CD14-positive monocyte (primary cell): ENCODE measurements around the gene BCO1. TPM values are rescaled to one million over a fixed set of nuclear protein-coding genes. Genes with fewer than 3 reads are reported as not detected.

Source experiments
- DNase-seq, 3 donors: peaks; one replicate each; pipeline ENCODE4 v3.0.0-alpha.2; 2011 to 2022
- H2AFZ ChIP-seq: 2 replicates; pipeline ENCODE4 v1.6.0; 2012; ENCODE audit warnings: mild to moderate bottlenecking, low read depth, low read length, inconsistent platforms; ENCODE audit not compliant: insufficient read depth, poor library complexity, severe bottlenecking
- H3K27ac ChIP-seq, 2 donors: 1 replicate in 1 of 2; 2 replicates in 1 of 2; pipeline ENCODE4 v1.5.1; 2012 to 2013; ENCODE audit warnings: low read length in 2 of 2, control low read depth in 1 of 2, inconsistent platforms in 1 of 2, low read depth in 1 of 2, mild to moderate bottlenecking in 1 of 2
- H3K27me3 ChIP-seq, 2 donors: one replicate each; pipeline versions ENCODE4 v1.6.0 to v1.6.1; 2011 to 2013; ENCODE audit warnings: low read length in 2 of 2; ENCODE audit not compliant: control insufficient read depth in 2 of 2, insufficient read depth in 2 of 2
- H3K36me3 ChIP-seq, 2 donors: replicated peaks in 1 of 2; 1 replicate in 1 of 2; 2 replicates in 1 of 2; pipeline versions ENCODE4 v1.5.1 to v1.6.1; 2012 to 2013; ENCODE audit warnings: low read length in 2 of 2, control low read depth in 1 of 2, inconsistent platforms in 1 of 2, mild to moderate bottlenecking in 1 of 2; ENCODE audit not compliant: insufficient read depth in 2 of 2, control insufficient read depth in 1 of 2
- H3K4me1 ChIP-seq, 2 donors: 1 replicate in 1 of 2; 2 replicates in 1 of 2; pipeline versions ENCODE4 v1.5.1 to v1.6.1; 2012 to 2013; ENCODE audit warnings: low read length in 2 of 2, control low read depth in 1 of 2, inconsistent platforms in 1 of 2, mild to moderate bottlenecking in 1 of 2, moderate library complexity in 1 of 2; ENCODE audit not compliant: insufficient read depth in 2 of 2, control insufficient read depth in 1 of 2
- H3K4me2 ChIP-seq: replicated peaks from 2 replicates; pipeline ENCODE3; 2012; ENCODE audit warnings: low read length, moderate library complexity, mild to moderate bottlenecking; ENCODE audit not compliant: poor library complexity, severe bottlenecking; ENCODE audit errors: extremely low read depth
- H3K4me3 ChIP-seq, 3 experiments: fragments of 200-600 bp in 1 of 3; sonication (generic) in 1 of 3; replicated peaks in 1 of 3; 1 replicate in 2 of 3; 2 replicates in 1 of 3; pipeline ENCODE4 v1.5.1; 2011 to 2013; ENCODE audit warnings: low read length in 3 of 3, mild to moderate bottlenecking in 3 of 3, control low read depth in 2 of 3, low read depth in 2 of 3, inconsistent platforms in 1 of 3, moderate library complexity in 1 of 3
- H3K79me2 ChIP-seq: 2 replicates; pipeline ENCODE4 v1.6.0; 2012; ENCODE audit warnings: mild to moderate bottlenecking, control low read depth, inconsistent platforms, low read length, moderate library complexity; ENCODE audit not compliant: insufficient read depth
- H3K9ac ChIP-seq: 2 replicates; pipeline ENCODE4 v1.6.0; 2017; ENCODE audit warnings: low read length, mild to moderate bottlenecking; ENCODE audit not compliant: insufficient read depth, poor library complexity, severe bottlenecking
- H3K9me3 ChIP-seq, 2 donors: replicated peaks in 1 of 2; 1 replicate in 1 of 2; 2 replicates in 1 of 2; pipeline versions ENCODE4 v1.5.1 to v1.6.1; 2012 to 2013; ENCODE audit warnings: low read length in 2 of 2, control low read depth in 1 of 2; ENCODE audit not compliant: control insufficient read depth in 1 of 2, insufficient read depth in 1 of 2
- H4K20me1 ChIP-seq: 2 replicates; pipeline ENCODE4 v1.6.0; 2012; ENCODE audit warnings: mild to moderate bottlenecking, low read length, control low read depth, moderate library complexity; ENCODE audit not compliant: insufficient read depth
- H3K27ac Mint-ChIP-seq, 7 donors: one replicate each; pipeline ENCODE4 v1.8.0; 2020; ENCODE audit warnings: mild to moderate bottlenecking in 7 of 7, mixed read lengths in 7 of 7, moderate library complexity in 6 of 7, inconsistent platforms in 2 of 7
- H3K27me3 Mint-ChIP-seq, 3 donors: one replicate each; pipeline ENCODE4 v1.8.0; 2021 to 2022; ENCODE audit warnings: low read depth in 3 of 3, mild to moderate bottlenecking in 3 of 3, mixed read lengths in 3 of 3, moderate library complexity in 3 of 3, inconsistent platforms in 1 of 3
- H3K36me3 Mint-ChIP-seq, 2 donors: one replicate each; pipeline ENCODE4 v1.8.0; 2020; ENCODE audit warnings: mixed read lengths in 2 of 2, inconsistent platforms in 1 of 2, mild to moderate bottlenecking in 1 of 2
- H3K4me1 Mint-ChIP-seq: one replicate; pipeline ENCODE4 v1.8.0; 2020; ENCODE audit warnings: mild to moderate bottlenecking, mixed read lengths
- H3K4me3 Mint-ChIP-seq, 2 donors: one replicate each; pipeline ENCODE4 v1.8.0; 2020; ENCODE audit warnings: mild to moderate bottlenecking in 2 of 2, mixed read lengths in 2 of 2, moderate library complexity in 1 of 2
- H3K9me3 Mint-ChIP-seq, 7 donors: one replicate each; pipeline ENCODE4 v1.8.0; 2020 to 2022; ENCODE audit warnings: mixed read lengths in 7 of 7, mild to moderate bottlenecking in 6 of 7, moderate library complexity in 6 of 7, inconsistent platforms in 2 of 7
- WGBS: methylation state at CpG from one replicate; pipeline ENCODE4 v1.1.5; 2013; ENCODE audit warnings: missing lambda C conversion rate; ENCODE audit not compliant: insufficient coverage; 5-methylcytosine and 5-hydroxymethylcytosine counted together
- intact Hi-C, 2 donors: fragments of 100-400 bp; cut with micrococcal nuclease; formaldehyde crosslinking; loops; one replicate each; pipeline versions ENCODE4 v1.15.0 to v1.15.1; 2023
- polyA minus RNA-seq: library from RNA; depleted of rRNA, polyadenylated mRNA; stranded (reverse); fragments of >200 nt; gene quantifications from 2 replicates; pipeline ENCODE4 v1.2.3, GENCODE V29; 2012
- polyA plus RNA-seq, 3 donors: library from polyadenylated mRNA; depleted of rRNA in 1 of 3; unstranded in 2 of 3; stranded (reverse) in 1 of 3; fragments of 300-500 nt in 2 of 3; fragments of >200 nt in 1 of 3; fragmentation: Illumina TruSeq in 2 of 3; gene quantifications; 1 replicate in 2 of 3; 2 replicates in 1 of 3; pipeline ENCODE4 v1.2.3, GENCODE V29; 2012 to 2021
- total RNA-seq, 12 experiments: library from RNA in 1 of 12; stranded (reverse) in 1 of 12; fragments of 120-200 nt in 1 of 12; gene quantifications; one replicate each; pipeline ENCODE4 v1.2.4 and lab custom pipeline; 2013 to 2026; ENCODE audit warnings: mixed read lengths in 6 of 12, inconsistent platforms in 1 of 12
- TF ChIP-seq, protein P1 (sequence below): fragments of 200-600 bp; IDR thresholded peaks from one replicate; pipeline ENCODE4 v1.8.0; 2022; ENCODE audit warnings: antibody characterized with exemption, mild to moderate bottlenecking

Gene BCO1, protein sequence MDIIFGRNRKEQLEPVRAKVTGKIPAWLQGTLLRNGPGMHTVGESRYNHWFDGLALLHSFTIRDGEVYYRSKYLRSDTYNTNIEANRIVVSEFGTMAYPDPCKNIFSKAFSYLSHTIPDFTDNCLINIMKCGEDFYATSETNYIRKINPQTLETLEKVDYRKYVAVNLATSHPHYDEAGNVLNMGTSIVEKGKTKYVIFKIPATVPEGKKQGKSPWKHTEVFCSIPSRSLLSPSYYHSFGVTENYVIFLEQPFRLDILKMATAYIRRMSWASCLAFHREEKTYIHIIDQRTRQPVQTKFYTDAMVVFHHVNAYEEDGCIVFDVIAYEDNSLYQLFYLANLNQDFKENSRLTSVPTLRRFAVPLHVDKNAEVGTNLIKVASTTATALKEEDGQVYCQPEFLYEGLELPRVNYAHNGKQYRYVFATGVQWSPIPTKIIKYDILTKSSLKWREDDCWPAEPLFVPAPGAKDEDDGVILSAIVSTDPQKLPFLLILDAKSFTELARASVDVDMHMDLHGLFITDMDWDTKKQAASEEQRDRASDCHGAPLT
- total RNA-seq (2013): not detected
- polyA plus RNA-seq (not detected), polyA minus RNA-seq (not detected in 2 replicates), total RNA-seq (lab: John Stamatoyannopoulos, UW) (0 to 1.3 (median 0) reads per million in 11 experiments)

DNA sequence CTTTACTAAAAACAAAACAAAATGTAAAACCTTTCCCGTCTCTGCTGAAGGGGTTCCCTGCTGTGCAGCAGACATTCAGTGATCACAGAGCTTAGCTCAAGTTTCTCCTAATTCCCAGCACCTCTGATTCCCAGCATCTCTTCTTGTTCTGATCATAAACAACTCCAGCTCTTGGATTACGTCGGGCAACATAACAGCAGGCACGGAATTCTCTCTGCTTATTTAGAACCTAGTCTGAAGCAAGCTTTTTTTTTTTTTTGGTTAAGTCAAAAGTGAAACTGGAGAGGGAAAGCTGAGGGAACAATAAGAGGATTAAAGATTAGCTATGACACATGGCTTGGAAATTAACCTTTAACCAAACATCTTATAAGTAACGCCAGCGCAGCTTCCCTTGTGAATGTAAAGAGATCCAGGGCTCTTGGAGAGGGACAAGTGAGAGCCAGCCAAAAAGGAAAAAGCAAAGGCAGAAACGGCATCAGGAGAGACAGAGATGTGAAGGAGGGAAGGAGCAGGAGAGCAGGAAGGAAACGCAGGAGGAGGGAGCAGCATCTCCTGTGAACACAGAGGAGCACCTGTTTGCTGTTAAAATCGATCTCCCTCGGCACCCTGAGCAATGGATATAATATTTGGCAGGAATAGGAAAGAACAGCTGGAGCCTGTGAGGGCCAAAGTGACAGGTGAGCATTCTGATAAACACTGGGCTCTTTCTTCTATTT is at the start of gene BCO1:
TSS of gene BCO1 (plus strand) at position 394 of the 716 bp plus-strand sequence. CDS start at position 614, 220 bp downstream.
- H3K4me2 ChIP-seq: no peak within 1 kb of the TSS
- H4K20me1 ChIP-seq: no peaks in the 10 kb centered on the region
- Mint-ChIP-seq H3K9me3 (peaks cover 0 to 7% (median 0%) of the 10 kb centered on the region in 7 donors), H3K27me3 (peaks cover 6 to 16% (median 10%) of the 10 kb centered on the region in 3 donors), H3K4me3 (peak within 1 kb of the TSS in 1 of 2 donors; percentile 70), H3K4me1 (peaks cover 9% of the 10 kb centered on the region), H3K27ac (no peak within 1 kb of the TSS), H3K36me3 (no peaks in the 10 kb centered on the region)
- H2AFZ ChIP-seq: no peak within 1 kb of the TSS
- no peaks in the 10 kb centered on the region for H3K4me1 ChIP-seq
- intact Hi-C loops: no loop called here
- 32% methylated on average over 7 of the region's 10 CpGs for WGBS
- no peaks in the 10 kb centered on the region for H3K79me2 ChIP-seq
- no peaks in the 10 kb centered on the region for H3K9me3 ChIP-seq
- H3K27me3 ChIP-seq: no peaks in the 10 kb centered on the region
- H3K9ac ChIP-seq: no peak within 1 kb of the TSS
- TF ChIP-seq, protein P1, sequence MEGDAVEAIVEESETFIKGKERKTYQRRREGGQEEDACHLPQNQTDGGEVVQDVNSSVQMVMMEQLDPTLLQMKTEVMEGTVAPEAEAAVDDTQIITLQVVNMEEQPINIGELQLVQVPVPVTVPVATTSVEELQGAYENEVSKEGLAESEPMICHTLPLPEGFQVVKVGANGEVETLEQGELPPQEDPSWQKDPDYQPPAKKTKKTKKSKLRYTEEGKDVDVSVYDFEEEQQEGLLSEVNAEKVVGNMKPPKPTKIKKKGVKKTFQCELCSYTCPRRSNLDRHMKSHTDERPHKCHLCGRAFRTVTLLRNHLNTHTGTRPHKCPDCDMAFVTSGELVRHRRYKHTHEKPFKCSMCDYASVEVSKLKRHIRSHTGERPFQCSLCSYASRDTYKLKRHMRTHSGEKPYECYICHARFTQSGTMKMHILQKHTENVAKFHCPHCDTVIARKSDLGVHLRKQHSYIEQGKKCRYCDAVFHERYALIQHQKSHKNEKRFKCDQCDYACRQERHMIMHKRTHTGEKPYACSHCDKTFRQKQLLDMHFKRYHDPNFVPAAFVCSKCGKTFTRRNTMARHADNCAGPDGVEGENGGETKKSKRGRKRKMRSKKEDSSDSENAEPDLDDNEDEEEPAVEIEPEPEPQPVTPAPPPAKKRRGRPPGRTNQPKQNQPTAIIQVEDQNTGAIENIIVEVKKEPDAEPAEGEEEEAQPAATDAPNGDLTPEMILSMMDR: no peak
- no peak for DNase-seq
- H3K36me3 ChIP-seq: no peaks in the 10 kb centered on the region
- H3K4me3 ChIP-seq: no peak within 1 kb of the TSS
- no peak within 1 kb of the TSS for H3K27ac ChIP-seq

DNA sequence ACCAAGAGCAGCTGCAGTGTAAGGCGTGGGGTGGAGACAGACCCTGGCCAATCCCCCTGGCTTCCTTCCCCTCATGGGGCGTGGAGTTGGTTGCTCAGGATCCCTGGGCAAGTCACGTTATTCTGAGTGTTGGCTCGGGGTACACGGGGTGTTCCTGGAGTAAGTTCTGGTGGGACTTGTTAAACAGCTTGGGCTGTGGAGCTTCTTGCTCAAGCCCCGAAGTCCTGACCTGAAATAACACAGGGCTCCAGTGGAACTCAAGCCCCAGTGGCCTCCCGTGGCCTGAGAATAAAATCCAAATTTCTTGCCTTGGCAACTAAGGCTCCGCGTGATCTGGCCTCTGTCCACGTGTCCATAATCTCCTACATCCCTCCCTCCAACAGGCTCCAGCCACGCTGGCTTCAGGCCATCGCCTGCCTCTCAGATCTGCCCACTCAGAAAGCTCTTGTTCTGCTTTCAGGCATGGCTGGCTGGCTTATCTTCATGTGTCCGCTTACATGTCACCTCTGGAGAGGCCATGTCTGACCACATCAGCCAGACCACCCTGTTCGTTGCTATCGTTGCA is 49.3 kb upstream of the BCO1 start:
- TF ChIP-seq, protein P1: no peak
- Histone ChIP-seq H2AFZ (no peak overlapping the region), H3K4me1 (no peaks in the 10 kb centered on the region), H3K4me2 (no peak overlapping the region), H3K9ac (no peak overlapping the region), H3K36me3 (no peaks in the 10 kb centered on the region), H3K4me3 (no peak overlapping the region), H3K79me2 (no peaks in the 10 kb centered on the region), H4K20me1 (no peaks in the 10 kb centered on the region), H3K27ac (no peak overlapping the region), H3K27me3 (no peaks in the 10 kb centered on the region), H3K9me3 (no peaks in the 10 kb centered on the region)
- Mint-ChIP-seq H3K9me3 (peaks cover 0 to 3% (median 0%) of the 10 kb centered on the region in 7 donors), H3K36me3 (no peaks in the 10 kb centered on the region), H3K4me3 (no peak overlapping the region), H3K4me1 (no peaks in the 10 kb centered on the region), H3K27me3 (peaks cover 4 to 12% (median 6%) of the 10 kb centered on the region in 3 donors), H3K27ac (no peak overlapping the region)
- intact Hi-C loops: no loop called here
- DNase-seq: no peak
- WGBS: 89% methylated on average over 10 of the region's 15 CpGs
